CD1c-positive myeloid dendritic cell (primary cell): ENCODE measurements around the gene C16orf96.
A peak's percentile ranks its signal among the peaks of the same experiment; 100 is the strongest.
"Not testable (repeated sequence)": the region's sequence is repeated elsewhere in the genome, so short reads cannot be mapped to it uniquely, and the experiment has no call there.

Source experiments
- DNase-seq: peaks from one replicate; pipeline ENCODE4 v3.0.0-alpha.2; 2016; ENCODE audit errors: extremely low spot score

The C16orf96 gene

DNA sequence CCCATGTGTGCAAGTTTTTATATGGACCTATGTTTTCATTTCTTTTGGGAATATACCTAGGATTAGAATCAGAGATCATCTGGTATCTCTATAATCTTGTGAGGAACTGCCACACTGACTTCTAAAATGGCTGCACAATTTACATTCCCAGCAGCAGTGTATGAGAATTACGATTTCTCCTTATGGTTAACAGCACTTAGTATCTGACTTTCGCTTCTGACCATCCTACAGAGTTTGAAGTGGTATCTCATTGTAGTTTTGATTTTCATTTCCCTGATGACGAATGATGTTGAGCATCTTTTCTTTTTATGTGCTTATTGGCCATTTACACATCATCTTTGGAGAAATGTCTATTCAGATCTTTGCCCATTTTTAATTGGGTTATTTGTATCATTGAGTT, 10.0 kb downstream of the C16orf96 start:
- no peak for DNase-seq

DNA sequence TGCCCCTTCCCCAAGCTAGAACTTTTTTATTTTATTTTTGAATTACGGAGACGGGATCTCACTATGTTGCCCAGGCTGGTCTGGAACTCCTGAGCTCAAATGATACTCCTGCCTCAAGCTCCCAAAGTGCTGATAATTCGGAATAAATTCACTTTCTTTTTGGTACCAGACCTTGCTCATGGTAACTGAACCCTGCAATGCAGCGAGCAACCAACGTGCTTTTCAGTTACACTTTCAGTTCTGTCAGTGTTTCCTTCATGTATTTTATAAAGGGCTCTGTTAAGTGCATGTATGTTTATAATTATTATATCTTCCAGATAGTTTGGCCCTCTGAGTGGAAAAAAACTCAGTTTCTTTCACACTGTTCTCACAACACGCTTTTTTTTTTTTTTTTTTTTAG, 13.9 kb downstream of the C16orf96 start:
- no peak for DNase-seq

DNA sequence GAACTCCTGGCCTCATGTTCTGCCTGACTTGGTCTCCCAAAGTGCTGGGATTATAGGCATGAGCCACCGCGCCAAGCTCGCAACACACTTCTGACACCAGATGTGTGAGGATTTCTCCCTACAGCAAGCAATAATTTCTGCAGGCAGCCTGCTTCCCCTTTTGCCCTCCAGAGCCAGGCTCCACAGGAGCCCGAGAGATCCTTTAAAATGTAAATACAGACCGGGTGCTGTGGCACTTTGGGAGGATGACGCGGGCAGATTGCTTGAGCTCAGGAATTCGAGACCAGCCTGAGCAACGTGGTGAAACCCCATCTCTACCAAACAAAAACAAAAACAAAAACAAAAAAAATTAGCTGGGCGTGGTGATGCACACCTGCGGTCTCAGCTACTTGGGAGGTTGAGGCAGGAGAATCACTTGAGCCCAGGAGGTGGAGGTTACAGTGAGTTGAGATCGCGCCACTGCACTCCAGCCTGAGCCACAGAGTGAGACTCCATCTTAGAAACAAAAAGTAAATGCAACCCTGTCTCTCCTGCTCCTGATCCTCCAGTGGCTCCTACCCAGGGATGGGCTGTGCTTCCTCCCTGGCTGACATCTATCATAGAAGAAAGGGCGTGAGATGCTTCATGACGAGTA, 14.7 kb downstream of the C16orf96 start:
- DNase-seq: no peak

DNA sequence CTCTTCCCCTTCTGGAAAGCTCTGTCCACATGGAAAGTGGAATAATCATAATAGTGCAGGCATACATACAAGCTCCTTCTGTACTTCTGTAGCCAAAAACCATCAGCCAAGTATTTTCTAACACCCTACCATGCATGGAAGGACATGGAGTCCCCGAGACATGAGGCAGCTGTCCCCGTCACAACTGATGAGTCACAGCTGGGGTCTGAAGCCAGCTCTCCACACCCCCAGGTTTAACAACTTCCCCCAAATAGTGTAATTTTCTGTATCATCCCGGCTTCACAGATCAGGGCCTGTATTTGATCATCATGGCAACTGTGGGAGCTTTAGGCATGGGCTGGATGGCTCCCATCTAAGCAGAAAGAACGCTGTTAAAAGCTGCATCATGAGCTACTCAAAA, 16.6 kb downstream of the C16orf96 start:
- peak; percentile 18 for DNase-seq

DNA sequence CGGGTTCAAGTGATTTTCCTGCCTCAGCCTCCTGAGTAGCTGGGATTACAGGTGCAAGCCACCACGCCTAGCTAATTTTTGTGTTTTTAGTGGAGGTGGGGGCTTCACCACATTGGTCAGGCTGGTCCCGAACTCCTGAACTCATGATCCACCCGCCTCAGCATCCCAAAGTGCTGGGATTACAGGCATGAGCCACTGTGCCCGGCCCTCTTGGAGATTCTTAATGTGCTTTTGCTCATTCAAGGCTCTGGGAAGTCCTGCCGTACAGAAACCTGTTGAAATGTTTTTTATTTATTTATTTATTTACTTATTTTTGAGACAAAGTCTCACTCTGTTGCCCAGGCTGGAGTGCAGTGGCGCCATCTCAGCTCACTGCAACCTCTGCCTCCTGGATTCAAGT, 17.8 kb downstream of the C16orf96 start:
- not testable (repeated sequence) for DNase-seq

DNA sequence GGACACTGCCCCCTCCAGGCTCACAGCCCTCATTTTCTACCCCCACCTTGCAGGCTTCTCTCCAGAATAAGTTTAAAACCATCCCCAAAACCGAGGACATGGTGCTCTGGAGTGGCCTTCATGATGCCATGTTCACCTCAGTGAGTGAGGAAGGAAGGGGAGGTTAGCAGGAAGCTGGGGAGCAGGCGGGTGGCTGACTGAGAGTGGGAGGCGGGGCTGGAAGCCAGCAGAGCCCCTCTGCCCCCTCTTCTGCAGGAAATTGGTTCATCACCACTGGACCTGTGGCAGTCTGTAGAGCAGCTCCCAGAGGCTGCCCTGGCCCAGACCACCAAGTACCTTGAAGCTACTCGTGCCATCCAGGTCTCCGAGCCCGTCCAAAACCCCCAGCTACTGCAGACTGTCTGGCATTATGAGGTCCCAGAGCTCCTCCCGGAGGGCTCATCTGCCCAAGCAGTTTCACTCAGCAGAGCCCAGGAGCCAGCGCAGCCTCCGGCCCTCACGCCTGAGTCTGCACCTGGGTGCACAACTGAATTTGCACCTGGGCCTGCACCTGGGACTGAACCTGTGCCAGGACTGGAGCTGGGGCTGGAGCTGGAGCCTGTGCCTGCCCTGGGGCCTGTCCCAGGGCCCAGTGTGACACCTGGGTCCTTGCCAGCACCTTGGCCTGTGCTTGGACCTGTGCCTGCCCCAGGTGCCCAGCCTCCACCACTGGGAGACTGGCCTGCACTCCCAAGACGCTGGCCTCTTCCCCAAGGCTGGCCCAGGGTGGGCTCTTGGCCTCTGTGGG, 19.0 kb downstream of the C16orf96 start:
- DNase-seq: no peak

DNA sequence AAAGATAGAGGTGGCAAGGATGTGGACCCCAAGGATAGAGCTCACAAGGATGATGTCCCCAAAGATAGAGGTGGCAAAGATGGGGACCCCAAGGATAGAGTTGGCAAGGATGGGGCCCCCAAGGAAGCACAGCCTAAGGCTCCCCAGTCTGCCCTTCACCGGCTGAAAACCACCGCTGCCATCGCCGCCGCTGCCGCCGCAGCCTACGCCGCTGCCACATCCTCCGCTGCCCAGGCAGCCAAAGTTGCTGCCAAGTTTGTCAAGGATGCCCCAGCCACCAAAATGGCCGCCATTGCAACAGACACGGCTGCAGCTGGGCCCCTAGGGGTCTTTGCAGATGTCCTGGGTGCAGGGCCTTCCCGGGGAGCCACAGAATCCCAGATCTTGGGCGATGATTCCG, 19.9 kb downstream of the C16orf96 start:
- DNase-seq: no peak

DNA sequence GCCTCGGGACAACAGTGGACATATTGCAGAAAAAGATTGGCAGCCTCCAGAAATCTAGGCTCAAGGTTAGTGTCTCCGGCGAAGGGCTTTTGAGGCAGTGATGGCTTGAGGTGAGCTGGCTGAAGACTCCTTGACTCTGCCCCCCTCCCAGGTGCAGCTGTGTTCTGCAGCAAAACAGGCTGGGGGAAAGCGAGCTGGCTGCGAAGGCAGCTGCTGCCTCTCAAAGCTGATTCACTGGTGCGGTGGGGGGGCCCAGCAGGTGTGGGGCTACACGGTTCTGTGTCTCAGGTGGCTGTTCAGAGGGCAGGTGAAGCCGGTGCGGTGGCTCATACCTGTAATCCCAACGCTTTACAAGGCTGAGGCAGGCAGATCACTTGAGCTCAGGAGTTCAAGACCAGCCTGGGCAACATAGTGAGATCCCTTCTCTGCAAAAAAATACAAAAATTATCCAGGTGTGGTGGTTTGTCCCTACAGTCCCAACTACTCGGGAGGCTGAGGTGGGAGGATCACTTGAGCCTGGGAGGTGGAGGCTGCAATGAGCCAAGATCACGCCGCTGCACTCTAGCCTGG, 22.9 kb downstream of the C16orf96 start:
- no peak for DNase-seq

DNA sequence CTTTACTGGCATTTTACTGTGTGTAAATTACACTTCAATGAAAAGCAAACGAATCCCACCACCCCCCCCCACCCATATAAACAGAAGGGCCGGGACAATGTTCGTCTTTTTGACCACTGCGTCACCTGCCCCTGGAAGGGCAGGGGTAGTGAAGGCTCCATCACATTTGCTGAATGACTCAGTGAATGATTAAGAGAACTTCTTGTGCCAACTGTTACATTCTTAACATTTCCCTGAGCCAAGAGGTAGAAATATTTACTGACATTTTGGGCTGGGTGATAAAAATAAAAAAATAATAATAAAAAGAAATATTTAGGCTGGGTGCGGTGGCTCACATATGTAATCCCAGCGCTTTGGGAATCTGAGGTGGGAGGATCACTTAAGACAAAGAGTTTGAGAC, 24.1 kb downstream of the C16orf96 start:
- DNase-seq: no peak

DNA sequence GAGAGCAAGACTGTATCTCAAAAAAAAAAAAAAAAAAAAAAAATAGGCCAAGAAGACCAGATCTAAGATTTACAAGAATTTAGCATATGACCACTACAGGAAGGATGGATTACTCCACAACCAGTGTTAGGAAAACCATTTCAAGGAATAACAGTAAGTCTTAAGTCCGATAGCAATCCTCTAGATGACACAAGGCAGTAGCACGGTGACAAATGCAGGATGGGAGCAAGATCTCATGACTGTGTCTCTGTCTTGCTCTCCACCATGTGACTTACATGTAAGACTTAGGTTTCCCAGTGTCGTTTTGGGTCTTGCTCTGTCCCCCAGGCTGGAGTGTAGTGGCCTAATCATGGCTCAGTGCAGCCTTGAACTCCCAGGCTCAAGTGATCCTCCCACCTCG, 27.8 kb downstream of the C16orf96 start:
- DNase-seq: no peak

DNA sequence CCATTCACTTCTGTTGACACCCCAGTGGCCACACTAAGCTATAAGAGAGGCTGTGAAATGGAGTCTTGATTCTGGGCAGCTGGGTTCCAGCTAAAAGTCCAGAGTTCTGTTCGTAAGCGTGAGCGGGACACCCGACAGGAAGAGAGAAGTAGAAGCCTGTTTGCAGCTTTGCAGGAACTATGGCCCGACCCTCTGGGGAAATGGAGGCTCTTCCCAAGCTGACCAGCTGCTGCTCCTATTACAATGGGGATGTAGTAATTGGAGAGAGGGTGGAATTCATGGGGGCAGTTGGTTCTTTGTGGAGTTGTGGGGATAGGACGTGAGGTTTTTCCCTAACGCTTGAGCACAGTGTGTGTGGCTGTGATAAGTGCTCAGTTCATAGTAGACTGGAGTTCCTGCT, 30.2 kb downstream of the C16orf96 start:
- DNase-seq: no peak

DNA sequence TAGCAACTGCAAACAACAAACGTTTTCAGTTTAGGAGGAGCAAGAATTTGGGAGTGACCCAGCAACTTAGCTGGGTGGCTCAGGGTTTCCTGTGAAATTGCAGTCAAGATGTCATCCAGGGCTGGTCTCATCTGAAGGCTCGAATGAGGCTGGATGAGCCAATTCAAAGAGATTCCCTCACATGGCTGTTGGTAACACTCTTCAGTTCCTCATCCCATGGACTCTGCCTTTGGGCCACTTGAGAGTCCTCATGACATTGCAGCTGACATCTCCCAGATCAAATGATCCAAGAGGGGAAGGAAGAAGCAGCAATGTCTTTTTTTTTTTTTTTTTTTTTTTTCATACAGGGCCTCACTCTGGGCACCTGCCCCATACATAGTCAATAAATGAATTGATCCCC, 32.2 kb downstream of the C16orf96 start:
- peak; percentile 31 for DNase-seq

DNA sequence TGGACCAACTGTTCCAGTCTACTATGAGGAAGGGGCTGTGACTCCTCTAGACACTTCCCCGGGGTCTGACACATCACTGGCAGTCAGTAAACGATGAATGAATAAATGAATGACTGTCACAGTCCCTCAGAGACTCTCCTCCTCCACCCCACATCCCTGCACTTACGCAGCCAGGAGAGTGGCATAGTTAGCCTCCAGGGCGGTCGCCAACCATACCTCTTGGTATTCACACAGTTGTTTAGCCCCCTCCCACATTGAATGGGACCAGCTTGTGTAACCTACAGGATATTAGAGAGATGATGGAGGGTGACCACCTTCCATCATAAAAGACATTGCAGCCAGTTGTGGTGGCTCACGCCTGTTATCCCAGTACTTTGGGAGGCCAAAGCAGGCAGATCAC, 32.8 kb downstream of the C16orf96 start:
- DNase-seq: no peak

DNA sequence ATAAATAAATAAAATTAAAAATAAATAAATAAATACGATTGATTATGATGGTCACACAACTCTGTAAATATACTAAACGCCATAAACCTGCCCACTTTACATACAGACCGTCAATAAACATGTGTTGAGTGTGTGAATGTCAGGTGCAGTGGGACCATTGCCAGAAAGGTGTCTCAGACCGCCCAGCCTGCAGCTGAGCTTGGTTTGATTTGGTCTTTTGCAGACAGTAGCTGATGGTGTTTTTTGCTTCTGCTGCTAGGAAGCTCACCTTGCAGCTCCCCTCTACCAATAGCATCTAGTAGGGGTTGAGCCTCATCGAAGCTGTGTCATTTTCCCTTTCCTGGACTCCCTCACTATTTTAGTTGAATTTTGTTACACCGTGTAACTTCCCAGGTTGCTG, 35.1 kb downstream of the C16orf96 start:
- no peak for DNase-seq

DNA sequence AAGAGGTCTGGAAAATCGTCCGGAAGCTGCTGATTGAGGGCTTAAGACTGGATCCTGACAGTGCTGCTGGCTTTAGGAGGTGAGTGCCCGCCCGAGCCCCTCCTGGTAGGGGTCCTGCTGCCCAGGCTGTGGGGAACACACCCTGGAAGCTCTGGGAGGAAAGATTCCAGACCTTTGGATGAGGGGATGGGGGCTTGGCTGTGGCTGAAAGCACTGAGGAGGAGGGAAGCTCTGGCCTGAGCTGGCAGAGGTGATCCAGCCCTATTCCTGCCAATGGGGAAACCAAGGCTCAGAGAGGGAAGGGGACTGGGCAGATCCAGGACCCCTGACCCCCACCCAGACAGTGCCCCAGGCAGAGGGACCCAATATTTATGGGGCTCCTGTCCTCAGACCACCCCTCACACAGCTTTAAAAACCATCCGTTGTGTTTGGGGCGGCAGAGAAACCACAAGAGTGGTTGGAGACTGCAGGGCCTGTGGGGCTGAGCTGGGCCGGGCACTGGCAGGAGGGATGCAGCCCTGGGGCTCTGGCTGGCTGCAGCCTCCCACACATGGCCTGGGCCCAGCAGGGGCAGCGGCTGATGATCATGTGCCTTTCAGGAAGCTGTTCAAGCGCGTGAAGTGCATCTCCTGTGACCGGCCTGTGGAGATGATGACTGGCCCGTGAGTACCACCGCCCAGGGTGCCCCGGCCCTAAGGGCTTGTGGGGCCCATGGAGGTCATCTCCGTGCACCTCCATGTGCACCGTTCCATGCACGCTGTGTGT, 35.7 kb downstream of the C16orf96 start:
- no peak for DNase-seq

DNA sequence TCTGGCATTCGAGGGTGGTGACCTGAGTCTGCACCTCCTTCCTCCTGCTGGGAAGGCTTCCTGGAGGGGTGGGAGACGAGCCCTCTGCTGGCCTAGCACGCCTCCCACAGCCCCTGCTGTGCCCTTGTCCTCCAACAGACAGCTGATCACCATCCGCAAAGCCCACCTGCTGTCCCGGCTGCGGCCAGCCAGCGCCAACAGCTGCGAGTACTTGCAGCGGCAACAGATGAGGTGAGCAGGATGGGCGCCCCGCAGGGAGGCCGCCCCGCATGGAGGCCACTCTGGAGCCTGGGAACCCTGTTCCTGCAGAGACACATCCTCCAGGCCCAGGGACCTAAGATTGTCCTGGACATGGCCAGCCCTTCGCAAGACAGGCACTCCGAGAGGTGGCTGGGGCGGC, 36.9 kb downstream of the C16orf96 start:
- no peak for DNase-seq

DNA sequence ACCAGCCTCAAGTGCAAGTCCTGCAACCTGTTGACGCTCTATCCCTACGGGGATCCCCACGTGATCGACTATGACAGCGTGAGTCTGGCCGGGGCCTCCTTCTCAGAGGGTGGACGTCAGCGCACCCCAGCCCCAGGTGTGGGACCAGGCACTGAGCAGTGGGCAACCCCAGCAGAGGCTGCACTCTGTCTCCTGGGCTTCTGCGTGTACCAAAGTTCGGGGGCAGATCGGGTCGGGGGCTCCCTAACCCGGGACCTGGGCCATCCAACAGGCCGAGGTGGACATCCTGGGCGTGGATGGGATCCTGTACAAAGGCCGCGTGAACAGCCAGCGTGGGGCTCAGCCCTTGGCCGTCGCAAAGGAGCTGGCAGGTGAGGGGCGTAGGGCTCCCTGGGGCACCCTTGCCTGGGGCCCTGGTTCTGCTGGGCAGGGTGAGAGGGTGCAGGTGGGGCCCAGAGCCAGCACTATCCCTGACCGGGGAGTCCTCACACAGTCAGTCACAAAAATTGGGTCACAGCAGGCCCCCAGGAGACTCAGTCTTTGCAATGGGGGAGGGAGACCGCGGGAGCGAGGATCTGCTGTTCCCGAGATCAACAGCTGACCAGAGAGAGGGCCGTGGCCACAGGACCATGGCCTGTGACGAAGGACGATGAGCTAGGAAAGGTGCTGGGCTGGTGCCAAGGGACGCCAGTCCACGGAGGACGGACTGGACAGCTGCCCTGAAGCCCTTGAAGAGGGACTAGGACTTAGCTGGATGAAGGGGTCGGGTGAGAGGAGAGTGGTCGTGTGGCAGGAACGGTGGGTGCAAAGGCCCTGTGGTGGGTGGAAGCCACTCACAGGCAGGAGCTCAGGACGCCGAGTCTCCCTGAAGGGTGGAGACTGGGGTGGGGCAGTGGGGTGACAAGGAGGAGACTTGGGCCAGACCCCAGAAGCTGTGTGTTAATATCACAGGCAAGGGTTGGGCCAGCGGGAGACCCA, 38.6 kb downstream of the C16orf96 start:
- no peak for DNase-seq

DNA sequence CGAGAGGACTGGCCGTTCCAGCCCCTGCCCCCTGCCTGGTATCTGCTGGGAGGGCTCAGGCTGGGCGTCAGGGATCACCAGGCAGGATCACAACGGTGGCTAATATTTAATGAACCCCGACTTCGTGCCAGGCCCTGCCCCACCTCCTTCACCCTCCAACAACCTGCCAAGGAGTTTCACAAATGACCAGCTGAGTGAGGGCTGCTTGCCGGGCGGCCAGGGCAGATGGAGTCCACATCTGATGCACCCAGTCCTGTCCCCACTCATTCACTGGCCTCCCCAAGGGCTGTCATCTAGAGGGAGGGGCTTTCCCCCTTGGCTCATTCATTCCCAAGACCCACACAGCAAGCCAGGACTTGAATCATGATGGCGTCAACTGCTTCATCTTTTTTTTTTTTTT, 41.0 kb downstream of the C16orf96 start:
- DNase-seq: no peak

DNA sequence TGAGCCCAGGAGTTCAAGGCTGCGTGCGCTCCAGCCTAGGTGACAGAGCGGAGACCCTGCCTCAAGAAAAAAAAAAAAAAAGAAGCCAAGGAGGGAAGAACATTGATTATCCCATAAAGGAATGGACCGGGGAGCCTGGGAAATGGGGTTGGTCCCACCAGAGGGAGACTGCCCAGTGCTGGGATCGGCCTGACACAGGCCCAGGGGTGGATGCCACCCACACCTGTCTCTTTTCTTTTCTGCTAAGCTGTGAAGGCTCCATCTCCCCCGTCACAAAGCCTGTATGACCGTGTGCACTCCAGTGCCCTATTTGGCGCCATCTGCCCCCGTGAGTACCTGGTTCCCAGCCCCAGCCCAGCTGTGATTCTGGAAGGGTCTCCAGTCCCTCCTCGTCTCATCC, 42.9 kb downstream of the C16orf96 start:
- DNase-seq: no peak

DNA sequence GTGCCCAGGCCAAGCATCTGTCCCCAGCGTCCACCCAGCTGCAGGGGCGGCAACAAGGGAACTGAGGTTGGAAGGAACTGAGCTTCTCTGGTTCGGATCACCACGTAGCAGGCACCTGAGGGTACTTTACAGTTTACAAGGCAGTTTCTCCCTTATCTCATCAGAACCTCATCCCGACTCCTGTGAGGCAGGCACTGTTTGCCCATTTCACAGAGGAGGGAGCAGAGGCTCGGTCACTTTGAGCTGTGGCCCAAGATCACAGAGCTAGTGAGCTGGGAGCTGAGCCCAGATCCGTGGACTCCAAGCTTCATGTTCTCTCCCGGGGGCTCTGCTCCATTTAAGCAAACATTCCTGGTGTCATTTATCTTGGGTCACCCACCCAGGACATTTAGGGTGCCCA, 43.4 kb downstream of the C16orf96 start:
- no peak for DNase-seq
